ENCODE results near the gene MN1.
A peak's percentile ranks its signal among the peaks of the same experiment; 100 is the strongest.

Gene MN1

GRCh38 chr22:27825174-27825573, 23.6 kb upstream of the MN1 start:
- DNase-seq: peak in 2 of 3 donors; percentile 24 to 36

- no peak for DNase-seq
These were observed 21.7 kb upstream of the MN1 start for GRCh38 chr22:27823221-27823620.

DNA sequence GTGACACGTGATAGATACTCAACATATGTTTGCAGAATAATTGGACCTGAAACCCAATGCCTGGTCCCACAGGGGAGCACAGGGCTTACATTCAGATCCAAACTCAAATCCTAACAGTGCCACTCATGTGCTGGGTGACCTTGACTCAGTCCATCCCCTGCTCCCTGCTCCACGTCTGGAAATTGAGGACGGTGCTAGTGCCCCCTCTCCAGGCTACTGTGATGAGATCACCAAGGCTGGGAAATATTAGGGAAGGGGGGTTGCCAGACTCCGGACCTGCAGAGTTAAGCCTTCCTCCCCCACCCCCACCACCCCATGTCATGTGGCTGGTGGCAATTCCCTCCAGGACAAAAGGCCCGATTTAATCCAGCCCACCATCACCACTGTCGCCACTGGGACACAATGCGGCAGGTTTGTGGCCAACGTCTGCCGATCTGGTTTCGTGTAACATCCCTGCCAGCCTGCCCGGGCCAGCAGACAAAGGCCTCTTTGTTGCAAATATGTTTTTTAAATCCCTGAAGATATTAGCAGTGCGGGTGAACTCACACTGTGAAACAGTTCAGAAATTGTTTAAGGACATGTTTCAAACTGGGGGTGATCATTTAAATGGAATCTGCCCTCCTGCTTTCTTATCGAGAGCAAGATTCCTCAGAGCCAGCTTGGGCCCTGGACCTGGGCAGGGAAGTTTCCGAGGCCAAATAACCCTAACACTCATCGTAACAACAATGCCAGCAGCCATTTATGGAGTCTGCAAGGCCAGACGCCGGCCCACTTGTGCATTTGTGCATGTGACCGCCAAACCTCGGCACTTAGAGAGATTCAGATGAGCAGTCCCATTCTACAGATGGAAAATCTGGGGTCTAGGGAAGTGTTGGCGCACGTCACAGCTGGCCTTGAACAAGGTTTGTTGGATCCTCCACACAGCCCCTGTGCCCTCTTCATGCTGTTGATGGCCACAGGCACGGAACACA, 19.6 kb upstream of the MN1 start:
- DNase-seq: no peak

GRCh38 chr22:27816552-27816951, 15.0 kb upstream of the MN1 start:
- DNase-seq: no peak

DNA sequence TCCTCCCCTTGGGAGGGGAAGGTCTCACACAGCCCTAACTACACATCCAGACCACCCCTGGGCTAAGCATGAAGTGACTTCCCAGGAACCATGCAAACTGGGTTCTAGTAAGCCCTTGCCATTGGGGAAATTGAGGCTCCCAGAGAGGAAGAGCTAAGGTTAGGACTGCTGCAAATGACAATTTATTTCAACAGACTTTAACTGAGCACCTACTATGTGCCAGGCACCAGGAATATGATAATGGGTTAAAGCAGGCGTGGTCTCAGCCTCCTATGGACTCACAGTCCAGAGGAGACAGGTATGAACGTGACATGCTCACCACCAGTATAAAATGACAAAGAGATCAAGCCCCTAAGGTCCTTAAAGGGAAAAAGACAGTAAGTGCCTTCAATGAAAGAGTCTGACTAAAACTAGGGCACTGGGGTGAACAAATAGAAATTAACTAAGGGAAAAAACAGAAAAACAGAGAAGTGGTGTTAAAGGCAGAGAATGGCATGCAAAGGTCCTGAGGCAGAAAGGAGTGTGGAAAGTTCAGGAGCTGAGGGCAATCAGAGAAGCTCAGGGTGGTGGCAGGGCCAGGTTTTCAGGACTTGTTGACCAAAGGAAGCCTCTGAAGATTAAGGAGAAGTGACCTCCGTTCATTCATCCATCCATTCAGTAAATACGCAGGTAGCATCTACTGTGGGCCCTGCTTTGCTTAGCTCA, 14.4 kb upstream of the MN1 start:
- no peak for DNase-seq

GRCh38 chr22:27814993-27815392, 13.4 kb upstream of the MN1 start:
- no peak for DNase-seq

GRCh38 chr22:27811778-27812177, 10.2 kb upstream of the MN1 start:
- no peak for DNase-seq

- DNase-seq: no peak
These were observed 9.1 kb upstream of the MN1 start for GRCh38 chr22:27810609-27811151.

DNA sequence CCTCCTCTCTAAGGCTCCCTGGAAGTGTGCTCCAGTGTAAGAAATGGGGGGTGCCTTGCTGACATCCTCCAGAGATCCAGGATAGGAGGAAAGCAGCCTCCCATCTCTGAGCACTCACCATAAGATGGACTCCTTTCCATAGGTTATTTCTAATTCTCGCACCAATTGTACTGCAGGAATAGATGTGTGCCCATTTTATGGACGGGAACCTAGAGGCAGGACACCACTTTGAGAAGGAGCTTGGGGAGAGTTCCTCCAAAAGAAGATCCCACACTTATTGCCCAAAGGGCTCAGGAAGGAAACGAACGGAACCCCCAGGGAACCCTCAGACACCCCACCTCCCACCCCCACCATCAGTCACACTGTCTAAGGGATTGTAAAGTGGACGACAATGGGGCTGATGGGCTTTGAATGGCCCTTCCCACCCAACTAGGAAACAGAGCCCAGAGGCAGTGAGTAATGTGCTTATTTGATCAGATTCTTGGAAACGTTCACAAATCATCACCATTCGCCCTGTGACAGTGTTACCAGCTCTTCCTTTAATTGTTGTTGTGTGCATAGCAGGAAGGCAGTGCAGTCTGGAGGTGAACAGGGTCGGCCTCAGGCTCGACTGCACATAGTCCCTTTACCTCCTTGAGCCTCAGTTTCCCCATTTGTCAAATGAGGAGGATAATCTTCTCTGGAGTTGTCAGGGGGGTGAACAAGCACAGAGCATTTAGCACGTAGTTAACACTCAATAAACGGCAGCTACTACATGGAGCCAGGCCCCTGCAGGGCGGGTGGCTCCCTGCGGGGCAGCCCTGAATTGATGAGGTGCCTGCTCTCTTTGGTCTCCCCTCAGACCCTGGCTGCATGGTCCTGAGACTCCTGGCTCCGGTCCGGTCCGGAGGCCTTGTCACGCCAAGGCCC, 8.4 kb upstream of the MN1 start:
- no peak for DNase-seq

GRCh38 chr22:27809226-27809603, 7.7 kb upstream of the MN1 start:
- DNase-seq: no peak

GRCh38 chr22:27808451-27809225, 7.1 kb upstream of the MN1 start:
- DNase-seq: no peak

GRCh38 chr22:27805841-27806240, 4.3 kb upstream of the MN1 start:
- DNase-seq: no peak

GRCh38 chr22:27804470-27805297, 3.1 kb upstream of the MN1 start:
- DNase-seq: peak; percentile 75 to 87 (median 86)

DNA sequence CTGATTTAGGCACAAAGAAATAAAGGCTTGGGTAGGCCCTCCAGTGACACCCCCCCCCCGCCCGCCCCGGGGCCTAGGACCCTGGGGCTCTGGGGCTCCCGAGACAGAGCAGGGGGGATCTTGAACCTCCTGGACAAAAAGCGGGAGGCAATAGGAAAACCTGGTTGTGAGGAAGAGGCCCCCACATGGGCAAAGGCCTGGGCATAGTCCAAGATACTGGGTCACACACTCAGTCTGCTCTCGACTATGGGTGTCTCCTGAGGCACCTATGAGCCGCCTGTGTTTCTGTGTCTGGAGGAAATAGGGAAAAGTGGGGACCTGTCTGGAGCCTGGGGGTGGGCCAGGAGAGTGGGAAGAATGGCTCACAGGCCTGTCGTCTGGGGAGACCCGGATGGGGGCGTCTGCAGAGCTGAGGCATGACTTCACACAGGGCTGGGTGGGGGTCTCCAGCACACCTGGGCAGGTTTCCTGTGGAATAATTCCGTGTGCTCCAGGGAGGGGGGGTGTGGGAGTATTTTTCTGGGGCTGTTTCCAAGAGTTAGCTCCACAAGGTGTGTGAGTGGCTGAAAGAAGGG, 2.4 kb upstream of the MN1 start:
- DNase-seq: no peak

DNA sequence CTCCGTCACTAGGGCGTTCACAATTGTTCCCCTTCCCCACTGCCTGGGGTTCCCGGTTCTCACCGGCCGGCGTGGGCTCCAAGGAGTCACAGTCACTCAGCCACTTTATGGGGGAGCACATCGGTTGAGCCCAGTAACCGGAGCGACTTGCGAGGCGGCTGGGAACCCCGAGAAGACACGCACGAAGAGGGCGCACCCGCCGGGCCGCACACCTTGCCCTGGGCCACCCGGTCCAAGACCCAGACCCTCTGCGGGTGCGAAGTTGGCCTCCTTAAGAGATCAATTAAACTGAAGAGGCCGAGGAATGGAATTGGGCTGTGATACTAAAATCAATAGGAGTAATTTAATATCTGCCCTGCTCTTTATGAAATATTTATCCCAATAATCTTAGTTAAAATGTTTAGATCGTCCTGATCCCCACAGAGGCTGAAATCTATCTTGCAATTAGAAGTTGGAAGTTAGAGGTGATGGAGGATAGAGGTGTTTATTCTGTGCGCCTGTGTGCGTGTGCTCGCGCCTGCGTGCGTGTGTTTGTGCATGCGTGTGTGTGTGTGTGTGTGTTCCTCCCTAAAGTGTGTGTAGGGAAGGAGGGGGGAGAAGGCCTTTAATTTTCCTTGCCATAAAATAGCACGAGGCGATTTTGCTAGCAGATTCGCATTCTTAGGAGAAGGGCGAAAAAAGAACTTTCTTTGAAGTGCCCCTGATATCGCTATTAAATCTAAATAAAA, 954 bp upstream of the MN1 start:
- DNase-seq: peak in 2 of 3 donors; percentile 63

DNA sequence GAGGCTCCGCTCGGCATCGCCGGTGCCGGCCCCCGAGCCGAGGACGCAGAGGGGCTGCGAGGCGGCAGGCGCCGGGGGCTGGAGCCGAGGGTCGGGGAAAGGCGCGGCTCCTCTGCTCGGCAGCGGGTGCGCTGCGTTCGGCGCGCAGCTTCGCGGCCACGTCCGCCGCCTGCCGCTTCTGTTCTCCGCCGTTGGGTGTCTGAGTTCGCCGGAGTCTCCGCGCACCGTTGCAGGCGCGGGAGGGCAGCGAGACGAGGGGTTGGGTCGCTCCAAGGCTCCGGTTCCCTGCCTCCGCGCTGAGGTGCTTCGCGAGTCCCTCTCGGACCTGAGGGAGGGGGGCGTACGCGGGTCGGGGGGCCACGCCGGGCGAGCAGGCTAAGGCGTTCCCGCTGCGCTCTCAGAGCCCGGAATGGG, 347 bp downstream of the MN1 start:
- peak; percentile 37 to 69 (median 55) for DNase-seq

GRCh38 chr22:27800250-27801201, 1.0 kb downstream of the MN1 start:
- peak in 1 of 3 donors; percentile 25 for DNase-seq

- no peak for DNase-seq
These were observed 1.7 kb downstream of the MN1 start for GRCh38 chr22:27799827-27800249.

All from suppressor macrophage treated with lipopolysaccharide for 1 hour (primary cell).